ENCODE results near the gene TPSD1.
"Not testable (repeated sequence)": the region's sequence is repeated elsewhere in the genome, so short reads cannot be mapped to it uniquely, and the experiment has no call there.

The TPSD1 gene

GRCh38 chr16:1255276-1256122 is at the start of gene TPSD1:
TSS of gene TPSD1 (plus strand) at chr16:1256069. CDS start at chr16:1256281, 212 bp downstream.
- DNase-seq (ENCODE audit: low read depth in 2 of 2), result not testable (repeated sequence)

GRCh38 chr16:1206326-1206725 is 49.5 kb upstream of the TPSD1 start:
- no peak for DNase-seq (ENCODE audit: low read depth in 2 of 2)

GRCh38 chr16:1206786-1207185 is 49.1 kb upstream of the TPSD1 start:
- DNase-seq (ENCODE audit: low read depth in 2 of 2), result no peak

GRCh38 chr16:1208239-1208830 is 47.5 kb upstream of the TPSD1 start:
- DNase-seq (ENCODE audit: low read depth in 2 of 2), result no peak

- no peak for DNase-seq (ENCODE audit: low read depth in 2 of 2)
These were observed 46.8 kb upstream of the TPSD1 start for GRCh38 chr16:1209081-1209480.

- DNase-seq (ENCODE audit: low read depth in 2 of 2), result no peak
These were observed 45.4 kb upstream of the TPSD1 start for GRCh38 chr16:1210461-1210860.

- DNase-seq (ENCODE audit: low read depth in 2 of 2), result no peak
These were observed 44.2 kb upstream of the TPSD1 start for GRCh38 chr16:1211451-1212268.

- DNase-seq (ENCODE audit: low read depth in 2 of 2), result no peak
These were observed 43.2 kb upstream of the TPSD1 start for GRCh38 chr16:1212616-1213194.

- no peak for DNase-seq (ENCODE audit: low read depth in 2 of 2)
These were observed 42.6 kb upstream of the TPSD1 start for GRCh38 chr16:1213231-1213630.

- no peak for DNase-seq (ENCODE audit: low read depth in 2 of 2)
These were observed 42.0 kb upstream of the TPSD1 start for GRCh38 chr16:1213796-1214372.

- no peak for DNase-seq (ENCODE audit: low read depth in 2 of 2)
These were observed 41.1 kb upstream of the TPSD1 start for GRCh38 chr16:1214719-1215118.

GRCh38 chr16:1215574-1216295 is 40.1 kb upstream of the TPSD1 start:
- DNase-seq (ENCODE audit: low read depth in 2 of 2), result no peak

GRCh38 chr16:1216296-1216619 is 39.6 kb upstream of the TPSD1 start:
- no peak for DNase-seq (ENCODE audit: low read depth in 2 of 2)

- DNase-seq (ENCODE audit: low read depth in 2 of 2), result no peak
These were observed 39.0 kb upstream of the TPSD1 start for GRCh38 chr16:1216681-1217400.

- no peak for DNase-seq (ENCODE audit: low read depth in 2 of 2)
These were observed 38.3 kb upstream of the TPSD1 start for GRCh38 chr16:1217526-1217925.

- DNase-seq (ENCODE audit: low read depth in 2 of 2), result no peak
These were observed 37.6 kb upstream of the TPSD1 start for GRCh38 chr16:1218061-1218929.

GRCh38 chr16:1218930-1219611 is 36.8 kb upstream of the TPSD1 start:
- no peak for DNase-seq (ENCODE audit: low read depth in 2 of 2)

- no peak for DNase-seq (ENCODE audit: low read depth in 2 of 2)
These were observed 35.7 kb upstream of the TPSD1 start for GRCh38 chr16:1220098-1220728.
